GM18868 (cell line): Measurements from ENCODE around the gene BEST4.
"Not testable (repeated sequence)": the region's sequence is repeated elsewhere in the genome, so short reads cannot be mapped to it uniquely, and the experiment has no call there.

Source experiments
- ATAC-seq: cut with Tn5 transposase; IDR thresholded peaks from one replicate; pipeline ENCODE4 v1.9.1; 2021; ENCODE audit warnings: mild to moderate bottlenecking, moderate library complexity; ENCODE audit not compliant: unreplicated experiment

Gene BEST4

GRCh38 chr1:44778705-44779576 is 9.0 kb downstream of the BEST4 start:
- no peak for ATAC-seq

- no peak for ATAC-seq
Observed at GRCh38 chr1:44777969-44778635, 9.9 kb downstream of the BEST4 start.

GRCh38 chr1:44777547-44777946 is 10.4 kb downstream of the BEST4 start:
- ATAC-seq: no peak

- no peak for ATAC-seq
Observed at GRCh38 chr1:44776730-44777068, 11.3 kb downstream of the BEST4 start.

GRCh38 chr1:44775930-44776729 is 11.8 kb downstream of the BEST4 start:
- peak; percentile 8 for ATAC-seq

GRCh38 chr1:44775078-44775929 is 12.7 kb downstream of the BEST4 start, which contains the start of gene RPS8:
RPS8 (plus strand) TSS chr1:44775540; CDS start chr1:44775597, 57 bp downstream.
- peak; percentile 73 for ATAC-seq

GRCh38 chr1:44766421-44766820 is 21.5 kb downstream of the BEST4 start:
- not testable (repeated sequence) for ATAC-seq

GRCh38 chr1:44760876-44761275 is 27.1 kb downstream of the BEST4 start:
- no peak for ATAC-seq

GRCh38 chr1:44759077-44759476 is 28.9 kb downstream of the BEST4 start:
- no peak for ATAC-seq

GRCh38 chr1:44757420-44757819 is 30.6 kb downstream of the BEST4 start:
- no peak for ATAC-seq

- ATAC-seq: no peak
Observed at GRCh38 chr1:44747878-44748277, 40.1 kb downstream of the BEST4 start.

- ATAC-seq: no peak
Observed at GRCh38 chr1:44743211-44743610, 44.8 kb downstream of the BEST4 start.

- ATAC-seq: no peak
Observed at GRCh38 chr1:44740179-44740617, 47.8 kb downstream of the BEST4 start.

- peak; percentile 96 for ATAC-seq
Observed at GRCh38 chr1:44739307-44740178, 48.4 kb downstream of the BEST4 start, which contains the start of gene KIF2C. KIF2C (plus strand) TSS chr1:44739837; CDS start chr1:44739933, 96 bp downstream.

- not testable (repeated sequence) for ATAC-seq
Observed at GRCh38 chr1:44738953-44739306, 49.0 kb downstream of the BEST4 start.

GRCh38 chr1:44735992-44736391 is 52.0 kb downstream of the BEST4 start:
- ATAC-seq: no peak

GRCh38 chr1:44733784-44734183 is 54.2 kb downstream of the BEST4 start:
- ATAC-seq: no peak
